Measurements from ENCODE around the gene GRAP2. TPM values are rescaled to one million over a fixed set of nuclear protein-coding genes. Genes with fewer than 3 reads are reported as not detected.

Gene GRAP2
- total RNA-seq, 1 donor, result 1.1 TPM

DNA sequence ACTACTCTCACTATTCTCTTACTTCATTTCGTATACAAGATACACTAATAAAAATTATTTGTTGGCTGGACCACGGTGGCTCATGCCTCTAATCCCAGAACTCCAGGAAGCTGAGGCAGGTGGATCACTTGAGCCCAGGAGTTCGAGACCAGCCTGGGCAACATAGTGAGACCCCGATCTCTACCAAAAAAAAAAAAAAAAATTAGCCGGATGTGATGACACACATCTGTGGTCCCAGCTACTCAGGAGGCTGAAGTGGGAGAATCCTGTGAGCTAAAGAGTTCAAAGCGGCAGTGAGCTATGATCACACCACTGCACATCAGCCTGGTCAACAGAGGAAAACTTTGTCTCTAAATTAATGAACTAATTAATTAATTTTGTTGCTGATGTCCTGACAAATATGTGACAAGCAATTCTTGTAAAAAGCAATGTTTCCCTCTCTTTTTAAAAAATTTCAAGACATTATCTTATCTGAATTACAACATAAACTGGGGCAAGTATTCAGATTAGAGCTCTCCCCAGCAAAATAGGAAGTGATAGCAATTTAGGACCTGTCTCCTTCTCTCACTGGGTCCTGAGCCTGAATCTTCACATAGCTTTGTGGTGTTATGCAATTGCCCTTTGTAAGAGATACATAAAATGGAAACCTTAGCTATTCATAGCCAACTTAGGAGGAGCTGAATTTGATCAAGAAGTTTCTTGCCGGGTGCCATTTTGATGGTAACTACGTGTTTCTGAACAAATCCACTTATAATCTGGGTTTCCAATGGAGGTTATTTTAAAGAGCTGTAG lies 41.8 kb downstream of the GRAP2 start:
- DNase-seq (ENCODE audit: low read depth in 2 of 3, low spot score in 2 of 3), result no peak

DNA sequence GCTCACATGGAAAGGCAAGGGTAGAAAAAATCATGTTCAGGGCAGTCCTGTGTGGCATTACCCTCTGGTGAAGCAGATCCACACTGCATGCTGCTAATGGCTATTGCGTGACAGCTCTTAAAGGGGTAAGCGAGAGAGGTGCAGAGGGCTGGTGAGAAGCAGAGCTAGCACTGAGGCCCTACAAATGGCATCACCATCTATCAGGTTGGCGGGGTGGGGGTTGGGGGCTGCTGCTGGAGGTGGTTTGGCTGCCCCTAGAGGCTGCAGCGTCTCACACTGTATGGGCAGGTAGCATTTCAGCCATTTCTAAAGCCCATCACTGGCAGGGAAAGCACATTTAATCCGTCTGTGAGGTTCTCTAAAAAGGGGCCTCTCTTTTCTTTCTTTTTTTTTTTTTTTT lies 42.5 kb downstream of the GRAP2 start:
- DNase-seq (ENCODE audit: low read depth in 2 of 3, low spot score in 2 of 3), result no peak

DNA sequence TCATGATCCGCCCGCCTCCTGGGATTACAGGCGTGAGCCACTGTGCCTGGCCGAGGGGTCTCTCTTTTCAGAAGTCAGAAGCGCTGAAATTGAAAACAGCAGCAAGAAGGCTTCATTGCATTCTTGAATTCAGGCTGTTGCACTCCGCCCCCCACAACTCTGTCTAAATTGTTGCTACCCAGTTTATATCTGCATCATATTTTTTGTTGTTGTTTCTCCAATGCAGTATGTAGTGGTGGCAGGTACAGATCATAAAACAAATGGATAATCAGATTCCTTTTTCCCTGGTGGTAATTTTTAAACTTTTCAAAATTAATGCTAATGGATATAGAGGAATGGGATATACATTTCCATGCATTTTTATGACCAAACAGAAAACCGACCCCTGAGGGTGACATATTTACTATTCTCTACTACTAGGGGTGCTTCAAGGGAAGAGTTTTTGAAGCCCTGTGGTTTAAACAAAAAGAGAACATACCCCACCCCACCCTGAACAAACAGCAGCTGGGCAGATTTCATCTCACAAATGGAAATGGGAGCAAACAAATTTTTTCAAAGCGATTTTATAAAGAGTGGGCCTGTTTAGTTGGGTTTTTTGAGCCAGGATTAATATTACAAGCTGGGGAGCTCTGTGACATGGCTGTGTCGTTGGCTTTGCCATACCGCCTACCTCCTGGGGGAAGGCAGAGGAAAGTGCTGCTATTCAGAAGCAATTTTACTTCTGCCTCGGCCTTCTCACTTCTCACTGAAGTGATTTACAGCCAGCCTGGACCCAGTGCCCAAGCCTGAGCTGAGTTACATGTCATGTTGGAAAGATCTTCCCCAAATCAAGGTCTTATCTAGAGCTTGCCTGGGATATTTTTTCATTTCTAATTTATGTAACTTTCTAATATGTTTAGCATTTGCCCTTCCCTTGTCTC lies 43.3 kb downstream of the GRAP2 start:
- no peak for DNase-seq (ENCODE audit: low read depth in 2 of 3, low spot score in 2 of 3)

DNA sequence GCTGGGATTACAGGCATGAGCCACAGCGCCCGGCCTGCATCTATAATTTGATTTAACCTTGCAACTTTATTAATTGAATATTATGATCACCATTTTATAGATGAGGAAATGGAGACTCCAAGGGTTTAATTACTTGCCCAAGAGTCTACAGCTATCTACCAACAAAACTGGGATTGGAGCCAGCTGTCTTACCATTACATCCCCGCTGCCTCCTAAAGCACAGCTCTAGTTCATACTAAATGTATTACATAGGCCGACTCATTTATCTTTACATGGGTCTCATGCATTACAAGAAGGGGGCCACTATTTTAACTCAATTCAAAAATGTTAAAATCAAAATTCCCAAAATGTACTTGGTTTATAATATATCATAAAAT lies 45.2 kb downstream of the GRAP2 start:
- no peak for DNase-seq (ENCODE audit: low read depth in 2 of 3, low spot score in 2 of 3)

DNA sequence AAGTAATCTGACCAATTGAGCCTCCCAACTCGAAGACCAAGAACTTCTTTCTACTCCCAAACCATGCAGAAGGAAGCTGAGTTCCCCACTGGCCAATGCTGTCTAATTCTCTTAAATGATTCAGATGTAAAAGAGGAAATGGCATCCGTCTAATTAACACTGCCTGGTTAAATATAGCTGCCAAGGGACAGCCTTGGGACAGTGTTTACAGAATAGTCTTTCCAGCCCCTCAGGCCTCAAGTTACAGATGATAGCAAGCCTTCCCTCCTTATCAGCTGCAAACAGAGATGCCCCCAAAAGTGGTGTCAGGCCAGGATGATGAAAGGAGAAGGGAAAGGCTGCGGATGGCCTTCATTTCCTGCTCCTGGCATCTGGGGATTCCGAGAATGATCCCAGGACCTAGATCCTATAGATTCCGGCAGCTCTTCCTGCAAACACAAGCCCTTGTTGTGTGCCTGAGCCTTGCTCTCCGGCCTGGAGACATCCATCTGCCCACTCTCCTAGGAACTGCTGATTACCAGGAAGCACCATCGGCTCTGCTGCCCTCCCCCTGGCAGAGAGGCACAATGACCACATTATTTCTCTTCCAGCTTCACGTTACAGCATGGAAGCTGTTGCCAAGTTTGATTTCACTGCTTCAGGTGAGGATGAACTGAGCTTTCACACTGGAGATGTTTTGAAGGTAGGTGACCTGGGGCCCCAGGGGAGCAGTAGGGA lies 45.8 kb downstream of the GRAP2 start:
- DNase-seq (ENCODE audit: low read depth in 2 of 3, low spot score in 2 of 3), result peak in 1 of 3 donors; percentile 53

DNA sequence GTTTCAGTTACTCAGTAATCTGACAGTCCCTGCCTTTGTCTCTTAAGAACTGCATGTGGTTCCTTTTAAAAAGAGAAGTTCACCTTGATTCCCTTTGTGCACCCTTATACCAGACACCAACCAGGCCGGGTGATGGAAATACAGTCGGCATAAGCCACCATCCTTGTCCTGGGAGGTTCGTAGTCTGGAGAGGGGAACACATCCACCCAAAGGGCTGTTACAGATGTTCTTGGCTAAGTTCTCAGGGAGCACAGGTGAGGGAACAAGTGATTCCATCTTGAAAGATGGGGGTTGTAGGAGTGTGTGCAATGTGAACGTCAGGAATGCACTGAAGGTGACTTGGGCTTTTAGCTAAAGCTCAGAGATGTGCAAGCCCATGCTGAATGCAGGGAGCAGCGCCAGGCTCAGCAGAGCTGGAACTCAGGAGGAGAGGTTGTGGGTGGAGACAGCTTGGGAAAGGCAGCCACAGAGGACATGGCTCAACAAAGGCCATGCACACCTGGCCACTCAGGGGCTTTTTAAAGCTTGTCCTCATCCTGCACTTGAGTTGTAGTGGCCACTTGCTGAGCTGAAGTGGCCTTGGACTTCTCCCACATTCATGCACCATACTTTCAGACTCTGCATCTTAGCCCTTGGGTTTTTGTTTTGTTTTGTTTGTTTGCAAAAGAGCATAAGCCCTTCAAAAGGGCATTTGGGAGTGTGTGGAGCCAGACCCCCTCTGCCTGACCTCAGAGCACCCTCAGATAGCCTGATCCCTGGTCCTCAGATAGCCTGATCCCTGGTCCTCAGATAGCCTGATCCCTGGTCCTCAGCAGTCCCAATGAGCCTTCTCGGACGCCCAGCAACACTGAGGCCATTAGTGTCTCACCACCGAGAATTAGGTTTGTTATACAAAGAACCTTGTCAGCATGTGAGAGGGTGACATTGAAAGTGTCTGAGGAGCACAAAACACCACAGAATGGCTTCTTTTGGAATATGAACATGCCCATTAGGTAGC lies 46.6 kb downstream of the GRAP2 start:
- no peak for DNase-seq (ENCODE audit: low read depth in 2 of 3, low spot score in 2 of 3)

DNA sequence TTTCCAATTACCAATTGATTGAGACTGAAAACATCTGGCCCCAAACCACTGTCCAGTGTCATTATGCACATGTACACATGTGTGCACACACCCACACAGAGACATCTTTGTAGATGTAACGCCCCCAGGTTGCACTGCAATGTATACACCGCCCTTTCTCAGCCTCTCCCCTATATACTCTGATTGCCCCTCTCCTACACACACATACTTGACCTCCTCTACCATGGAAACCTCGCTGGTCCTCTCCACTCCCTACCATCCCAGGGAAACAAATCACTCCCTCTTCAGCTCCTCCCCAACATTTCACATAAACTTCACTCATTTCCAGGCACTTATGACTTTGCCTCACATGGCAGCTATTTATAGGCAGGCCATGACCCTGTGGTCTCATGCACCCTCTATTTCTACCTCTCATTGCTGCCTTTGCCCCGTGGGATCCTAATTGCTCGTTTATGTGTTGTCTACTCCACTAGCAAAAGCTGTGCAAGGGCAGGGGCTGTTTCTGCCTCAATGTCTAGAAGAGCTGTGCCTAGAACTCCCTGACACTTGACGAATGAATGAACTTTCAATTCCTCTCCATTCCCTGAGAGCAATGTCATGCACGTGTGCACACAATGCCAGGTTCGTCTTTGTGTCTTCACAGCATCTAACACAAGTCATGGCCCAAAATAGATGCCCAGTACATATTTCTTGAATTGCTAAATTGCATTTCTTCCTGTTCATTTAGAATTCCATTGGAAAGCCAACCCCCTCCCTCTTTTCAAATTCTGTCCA lies 49.3 kb downstream of the GRAP2 start:
- no peak for DNase-seq (ENCODE audit: low read depth in 2 of 3, low spot score in 2 of 3)

DNA sequence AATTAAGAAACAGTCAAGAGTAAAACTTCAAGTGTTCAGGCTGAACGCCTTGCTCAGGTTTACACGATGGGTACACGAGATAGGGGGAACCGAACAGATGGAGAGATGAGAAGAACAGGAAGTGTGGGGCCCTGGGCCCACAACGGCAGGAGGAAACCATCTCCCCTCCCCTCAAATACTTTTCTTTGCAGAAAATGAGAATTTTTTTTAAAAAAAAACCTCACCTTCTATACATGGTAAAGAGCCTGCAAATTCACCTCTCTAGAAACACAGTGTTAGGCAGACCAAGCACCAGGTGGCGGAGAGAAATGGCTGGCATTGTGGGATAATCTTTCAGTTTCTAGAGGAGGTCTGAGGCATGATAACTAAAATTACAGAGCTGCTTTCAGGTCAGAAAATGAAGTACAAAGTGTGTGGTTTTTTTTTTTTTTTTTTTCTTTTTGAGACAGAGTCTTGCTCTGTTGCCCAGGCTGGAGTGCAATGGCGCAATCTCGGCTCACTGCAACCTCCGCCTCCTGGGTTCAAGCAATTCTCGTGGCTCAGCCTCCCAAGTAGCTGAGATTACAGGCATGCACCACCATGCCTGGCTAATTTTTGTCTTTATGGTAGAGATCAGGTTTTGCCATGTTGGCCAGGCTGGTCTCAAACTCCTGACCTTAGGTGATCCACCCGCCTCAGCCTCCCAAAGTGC lies 50.9 kb downstream of the GRAP2 start:
- peak in 1 of 3 donors; percentile 56 for DNase-seq (ENCODE audit: low read depth in 2 of 3, low spot score in 2 of 3)

DNA sequence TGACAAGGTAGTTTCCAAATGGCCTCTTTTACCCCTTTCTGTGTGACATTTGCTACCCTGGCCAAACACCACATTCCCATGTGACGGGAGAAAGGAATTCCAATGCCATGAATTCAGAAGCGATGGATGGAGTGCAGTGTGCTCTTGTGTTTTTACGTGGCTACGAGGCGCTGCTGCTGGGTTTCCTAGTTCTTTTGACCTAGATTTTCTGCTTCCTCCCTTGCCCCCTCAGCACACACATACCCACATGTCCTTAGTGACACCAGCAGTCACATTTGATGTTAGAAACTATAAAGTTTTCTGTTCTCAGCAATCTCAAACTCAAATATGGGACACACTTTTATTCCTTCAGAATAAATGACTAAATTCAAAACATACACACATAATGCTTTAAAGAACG lies 51.5 kb downstream of the GRAP2 start:
- DNase-seq (ENCODE audit: low read depth in 2 of 3, low spot score in 2 of 3), result no peak

DNA sequence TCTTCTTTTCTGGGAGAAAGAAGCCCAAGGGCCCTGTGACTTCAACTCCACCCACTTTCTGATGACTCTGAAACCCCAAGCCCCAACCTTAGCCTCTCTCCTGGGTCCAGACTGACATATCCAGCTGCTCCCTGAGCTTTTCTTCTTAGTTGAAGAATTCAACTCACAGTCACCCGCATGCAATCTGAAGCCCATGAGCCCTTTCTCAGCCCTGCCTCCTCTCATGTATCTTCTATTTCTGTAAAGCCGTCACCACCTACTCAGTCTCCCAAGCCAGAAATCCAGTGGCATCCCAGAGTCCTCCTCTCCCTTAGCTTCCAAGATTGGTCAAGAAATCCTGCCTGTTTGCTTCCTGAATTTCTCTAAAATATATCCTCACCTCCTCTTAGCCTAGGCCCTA lies 52.2 kb downstream of the GRAP2 start:
- no peak for DNase-seq (ENCODE audit: low read depth in 2 of 3, low spot score in 2 of 3)

DNA sequence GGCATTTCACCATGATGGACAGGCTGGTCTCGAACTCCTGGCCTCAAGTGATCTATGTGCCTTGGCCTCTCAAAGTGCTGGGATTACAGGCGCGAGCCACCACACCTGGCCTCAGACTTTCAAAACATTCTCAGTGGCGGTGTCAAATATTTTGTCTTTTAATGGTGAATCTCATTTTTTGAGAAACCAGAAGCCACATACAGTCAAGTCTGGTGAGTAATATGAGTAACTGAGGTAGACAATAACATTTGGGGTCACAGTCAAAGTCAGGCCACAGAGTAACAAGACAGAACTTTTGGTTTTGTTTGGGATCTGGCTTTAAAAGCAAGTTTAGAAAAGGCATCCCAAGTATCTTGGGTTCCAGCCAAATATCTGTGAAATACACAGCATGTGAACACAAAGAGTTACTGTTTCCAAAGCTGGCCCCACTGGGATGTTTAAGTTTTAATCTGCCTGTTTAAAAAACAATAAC lies 53.7 kb downstream of the GRAP2 start:
- DNase-seq (ENCODE audit: low read depth in 2 of 3, low spot score in 2 of 3), result no peak

DNA sequence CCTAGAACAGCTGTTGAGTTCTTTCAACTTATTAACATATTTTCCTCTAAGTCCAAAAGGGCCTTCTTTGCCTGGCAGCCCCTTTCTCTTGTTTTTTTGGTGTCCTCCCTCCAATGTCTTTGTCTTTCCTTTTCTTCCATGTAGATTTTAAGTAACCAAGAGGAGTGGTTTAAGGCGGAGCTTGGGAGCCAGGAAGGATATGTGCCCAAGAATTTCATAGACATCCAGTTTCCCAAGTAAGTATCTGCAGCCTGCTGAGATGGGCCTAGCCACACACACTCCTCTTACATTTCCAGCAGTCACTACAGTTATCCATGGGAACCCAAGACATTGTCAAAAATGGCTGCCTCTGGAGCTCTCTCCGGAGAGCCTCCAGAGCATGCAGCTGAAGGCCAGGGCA lies 54.8 kb downstream of the GRAP2 start:
- no peak for DNase-seq (ENCODE audit: low read depth in 2 of 3, low spot score in 2 of 3)

DNA sequence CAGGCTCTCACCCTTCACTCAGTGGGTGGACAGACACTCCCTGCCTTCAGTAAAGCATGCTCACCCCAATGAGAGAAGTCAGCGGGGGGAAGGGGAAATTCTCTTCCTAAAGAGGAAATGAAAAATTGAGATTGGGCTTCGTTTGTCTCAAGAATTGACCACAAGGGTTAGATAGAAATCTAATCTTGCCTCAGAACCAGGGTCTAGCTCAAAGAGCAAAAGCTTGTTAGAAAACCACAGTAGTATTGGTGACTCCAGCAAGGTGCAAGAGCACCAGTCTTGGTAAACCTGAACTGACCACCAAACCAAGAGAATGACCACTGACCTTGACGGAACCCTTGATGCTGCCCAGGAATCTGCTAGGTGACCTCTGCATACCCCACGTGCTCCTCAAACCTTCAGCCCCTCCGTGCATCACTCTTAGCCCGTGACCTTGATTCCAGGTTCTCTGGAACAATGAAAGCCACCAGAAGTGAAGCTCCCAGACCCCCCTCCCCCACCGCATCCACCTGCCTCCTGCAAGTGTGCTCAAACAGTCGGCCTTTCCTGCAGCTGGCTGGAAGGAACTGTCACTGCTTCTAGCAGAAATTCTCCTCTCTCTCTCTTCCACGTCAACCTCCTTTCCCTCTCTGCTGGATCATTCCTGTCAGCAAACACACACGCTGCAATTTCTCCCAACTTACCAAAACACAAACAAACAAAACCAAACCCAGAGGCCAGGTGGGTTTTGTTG lies 56.2 kb downstream of the GRAP2 start:
- DNase-seq (ENCODE audit: low read depth in 2 of 3, low spot score in 2 of 3), result peak in 2 of 3 donors; percentile 45 to 82

DNA sequence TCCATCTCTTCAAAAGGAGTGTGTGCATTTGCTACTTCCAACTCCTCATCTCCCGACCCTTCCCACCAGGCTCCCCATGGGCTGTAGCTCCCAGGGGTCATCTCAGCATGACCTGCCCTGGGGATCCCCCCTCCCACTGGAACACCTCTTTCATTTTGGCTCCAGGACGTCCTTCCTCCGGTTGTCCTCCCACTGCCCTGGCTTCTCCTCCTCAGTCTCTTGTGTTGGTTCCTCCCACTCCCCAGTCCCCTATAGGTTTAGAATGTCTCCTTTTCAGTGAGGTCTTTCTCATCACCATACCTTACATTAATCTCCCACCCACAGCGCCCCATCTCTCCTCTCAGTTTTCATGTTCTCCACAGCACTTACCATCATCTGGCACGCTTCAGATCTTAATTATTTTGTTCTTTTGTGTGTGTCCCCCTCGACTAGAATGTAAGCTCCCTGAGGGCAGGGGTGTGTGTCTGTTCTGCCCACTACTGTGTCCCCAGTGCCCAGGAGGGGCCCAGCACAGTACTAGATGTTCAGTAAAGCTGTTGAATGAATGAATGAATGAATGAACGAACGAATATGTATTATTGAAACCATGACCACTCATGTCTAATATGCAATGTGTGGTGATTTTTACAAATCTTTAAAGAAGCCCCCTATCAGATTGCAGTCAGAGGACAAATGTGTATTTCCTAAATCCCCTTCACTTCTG lies 57.3 kb downstream of the GRAP2 start:
- no peak for DNase-seq (ENCODE audit: low read depth in 2 of 3, low spot score in 2 of 3)

DNA sequence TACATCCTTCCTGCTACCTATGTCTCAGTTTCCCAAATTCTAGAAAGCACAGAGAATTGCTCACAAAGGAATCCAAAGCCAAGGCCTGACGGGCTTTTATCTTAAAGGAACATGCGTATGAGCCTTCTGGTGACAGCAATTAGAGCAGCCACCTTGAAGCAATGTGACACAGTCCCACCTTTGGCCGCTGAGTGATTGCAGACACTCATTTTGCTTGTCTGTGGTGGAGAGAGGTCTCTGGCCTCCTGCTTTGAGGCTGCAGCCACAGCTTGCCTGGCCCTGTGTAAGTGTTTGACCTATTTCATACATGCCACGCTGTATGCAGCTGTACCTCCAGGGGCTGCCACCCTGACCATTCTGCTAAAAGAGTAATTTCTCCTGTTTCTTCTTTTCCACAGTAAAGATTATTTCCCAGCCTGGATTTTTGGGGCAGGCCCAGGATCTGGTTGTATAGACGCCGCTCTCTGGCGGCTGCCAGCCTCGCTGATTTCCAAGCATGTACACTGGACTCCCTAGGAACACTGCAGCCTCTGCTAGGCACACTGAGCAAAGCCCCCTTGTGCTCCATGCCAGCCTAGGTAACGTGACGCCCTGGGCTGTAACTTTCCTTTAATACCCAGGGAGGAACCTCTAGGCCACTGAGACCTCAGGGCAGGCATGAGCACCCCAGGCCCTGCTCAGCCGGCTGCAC lies 58.2 kb downstream of the GRAP2 start:
- DNase-seq (ENCODE audit: low read depth in 2 of 3, low spot score in 2 of 3), result no peak

DNA sequence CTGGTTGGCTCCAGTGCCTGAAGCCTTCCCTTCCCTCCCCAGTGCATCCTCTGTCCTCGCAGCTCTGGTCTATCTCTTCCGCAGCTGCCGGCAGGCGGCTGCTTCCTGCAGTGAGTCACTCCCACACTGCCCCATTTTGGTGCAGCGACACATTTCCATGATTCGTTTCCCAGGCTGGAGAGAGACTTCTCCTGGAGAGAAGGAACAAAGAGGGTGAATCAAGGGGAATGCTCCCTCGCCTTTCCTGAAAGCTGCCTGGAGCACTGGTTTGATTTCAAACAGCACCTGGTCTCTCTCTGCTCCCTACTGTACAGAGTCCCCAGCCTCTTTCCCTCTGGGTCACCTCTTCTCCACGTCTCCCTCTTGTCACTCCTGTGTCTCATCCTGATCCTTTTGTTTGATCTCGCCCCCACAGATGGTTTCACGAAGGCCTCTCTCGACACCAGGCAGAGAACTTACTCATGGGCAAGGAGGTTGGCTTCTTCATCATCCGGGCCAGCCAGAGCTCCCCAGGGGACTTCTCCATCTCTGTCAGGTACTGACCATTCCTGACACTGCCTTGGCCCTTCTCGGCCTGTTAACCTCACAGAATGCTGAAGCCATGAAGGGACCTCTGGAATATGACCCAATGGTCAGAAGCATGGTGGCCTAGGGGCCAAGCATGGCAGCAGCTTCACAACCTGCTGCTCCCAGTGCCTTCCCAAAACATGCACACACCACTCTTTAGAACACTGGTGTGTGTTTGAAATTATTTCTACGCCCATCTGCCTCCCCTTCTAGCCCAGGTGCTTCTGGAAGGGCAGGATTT lies 59.0 kb downstream of the GRAP2 start, which contains the start of gene TMA7B:
TMA7B (plus strand) TSS at position 758 of the 808 bp plus-strand sequence. CDS start 3,978 bp downstream, outside the sequence.
- DNase-seq (ENCODE audit: low read depth in 2 of 3, low spot score in 2 of 3), result peak in 2 of 3 donors; percentile 70 to 75

Data from hematopoietic multipotent progenitor cell (in vitro differentiated cells).